Coronary artery (tissue), 2 donors: ENCODE results near the gene METAP1.

Experiments used
- DNase-seq: peaks from one replicate; pipeline ENCODE4 v3.0.0-alpha.2; 2017; ENCODE audit warnings: low spot score
- H3K27ac ChIP-seq, 2 donors: fragments of 200-600 bp; sonication (generic); one replicate each; pipeline ENCODE4 v1.5.1; 2016 to 2019
- H3K4me3 ChIP-seq: fragments of 200-600 bp; sonication (generic); 2 replicates; pipeline ENCODE4 v1.5.1; 2016; ENCODE audit warnings: mild to moderate bottlenecking, moderate library complexity
- TF ChIP-seq, protein P1 (sequence below): fragments of 200-600 bp; sonication (generic); IDR thresholded peaks from one replicate; pipeline ENCODE4 v1.5.1; 2019; ENCODE audit warnings: antibody characterized with exemption

METAP1 gene

GRCh38 chr4:99029018-99029735 is 33.7 kb downstream of the METAP1 start:
- no peak for DNase-seq
- no peak overlapping the region for H3K27ac ChIP-seq
- no peak overlapping the region for H3K4me3 ChIP-seq
- TF ChIP-seq, protein P1, sequence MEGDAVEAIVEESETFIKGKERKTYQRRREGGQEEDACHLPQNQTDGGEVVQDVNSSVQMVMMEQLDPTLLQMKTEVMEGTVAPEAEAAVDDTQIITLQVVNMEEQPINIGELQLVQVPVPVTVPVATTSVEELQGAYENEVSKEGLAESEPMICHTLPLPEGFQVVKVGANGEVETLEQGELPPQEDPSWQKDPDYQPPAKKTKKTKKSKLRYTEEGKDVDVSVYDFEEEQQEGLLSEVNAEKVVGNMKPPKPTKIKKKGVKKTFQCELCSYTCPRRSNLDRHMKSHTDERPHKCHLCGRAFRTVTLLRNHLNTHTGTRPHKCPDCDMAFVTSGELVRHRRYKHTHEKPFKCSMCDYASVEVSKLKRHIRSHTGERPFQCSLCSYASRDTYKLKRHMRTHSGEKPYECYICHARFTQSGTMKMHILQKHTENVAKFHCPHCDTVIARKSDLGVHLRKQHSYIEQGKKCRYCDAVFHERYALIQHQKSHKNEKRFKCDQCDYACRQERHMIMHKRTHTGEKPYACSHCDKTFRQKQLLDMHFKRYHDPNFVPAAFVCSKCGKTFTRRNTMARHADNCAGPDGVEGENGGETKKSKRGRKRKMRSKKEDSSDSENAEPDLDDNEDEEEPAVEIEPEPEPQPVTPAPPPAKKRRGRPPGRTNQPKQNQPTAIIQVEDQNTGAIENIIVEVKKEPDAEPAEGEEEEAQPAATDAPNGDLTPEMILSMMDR = no peak

GRCh38 chr4:99029852-99030251 is 34.3 kb downstream of the METAP1 start:
- DNase-seq = no peak
- Histone ChIP-seq H3K27ac (no peak overlapping the region), H3K4me3 (no peak overlapping the region)
- TF ChIP-seq, protein P1 = no peak

DNA sequence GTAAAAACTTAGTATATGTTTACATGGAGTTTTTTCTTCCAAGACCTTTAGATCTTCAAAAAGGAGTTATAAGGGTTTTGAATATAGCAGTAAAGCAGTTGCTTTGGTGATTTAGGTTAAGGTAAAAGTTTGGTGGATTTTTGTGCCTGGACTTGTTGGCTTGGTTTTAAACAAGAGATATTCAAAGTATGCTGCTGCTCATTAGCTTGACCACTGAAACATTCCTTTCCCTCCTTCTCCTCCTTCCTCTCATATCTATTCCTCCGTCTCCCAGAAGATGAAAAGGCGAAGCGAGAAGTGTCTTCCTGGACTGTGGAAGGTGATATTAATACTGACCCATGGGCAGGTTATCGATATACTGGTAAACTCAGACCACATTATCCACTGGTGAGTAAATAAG is 38.4 kb downstream of the METAP1 start:
- Histone ChIP-seq H3K4me3 (no peak overlapping the region), H3K27ac (no peak overlapping the region)
- TF ChIP-seq, protein P1 = no peak
- no peak for DNase-seq

- DNase-seq = no peak
- no peak overlapping the region for H3K27ac ChIP-seq
- TF ChIP-seq, protein P1 = no peak
- H3K4me3 ChIP-seq = no peak overlapping the region
Measured at GRCh38 chr4:99038213-99038612, 42.7 kb downstream of the METAP1 start.

DNA sequence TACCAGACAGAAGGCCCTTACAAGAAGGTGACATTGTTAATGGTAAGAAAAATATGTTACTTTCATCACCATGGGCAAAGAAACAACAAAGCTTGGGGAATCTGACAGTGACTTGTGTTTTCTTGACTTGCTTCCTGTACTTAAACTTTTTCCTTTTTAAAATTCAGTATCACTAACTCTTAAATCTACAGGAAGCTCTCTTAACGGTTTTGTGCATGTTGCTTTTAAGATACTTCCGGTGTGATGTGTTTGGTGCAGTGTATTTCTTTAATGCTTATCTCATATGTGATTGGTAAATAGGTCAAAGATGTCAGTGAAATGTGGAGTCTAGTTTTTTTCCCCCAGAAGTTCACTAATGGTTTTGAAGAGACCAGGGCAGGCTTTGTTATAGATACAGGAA is 47.8 kb downstream of the METAP1 start:
- H3K27ac ChIP-seq = no peak overlapping the region
- no peak for DNase-seq

DNA sequence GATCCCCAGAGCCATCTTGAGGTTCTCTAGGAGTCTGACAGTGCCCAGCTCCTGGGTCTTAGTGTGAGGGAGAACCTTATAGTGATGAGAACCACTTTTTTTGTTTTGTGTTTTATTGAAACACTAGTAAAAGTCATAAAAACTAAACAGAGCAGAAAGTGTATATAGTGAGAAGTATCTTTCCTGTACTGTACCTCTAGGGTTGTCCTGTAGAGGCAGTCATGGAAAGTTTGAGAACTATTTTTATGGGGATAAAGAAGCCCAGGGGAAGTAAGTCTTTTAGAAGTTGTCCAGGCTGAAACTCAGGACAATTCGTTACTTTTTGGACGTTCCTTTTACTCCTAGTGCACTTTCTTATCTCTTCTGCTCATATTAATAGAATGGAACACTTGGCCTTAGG is 52.2 kb downstream of the METAP1 start:
- TF ChIP-seq, protein P1 = no peak
- DNase-seq = no peak
- Histone ChIP-seq H3K4me3 (no peak overlapping the region), H3K27ac (no peak overlapping the region)

More for the DNA sequence above, 47.8 kb downstream of the METAP1 start:
- H3K4me3 ChIP-seq = no peak overlapping the region
- TF ChIP-seq, protein P1 = no peak

DNA sequence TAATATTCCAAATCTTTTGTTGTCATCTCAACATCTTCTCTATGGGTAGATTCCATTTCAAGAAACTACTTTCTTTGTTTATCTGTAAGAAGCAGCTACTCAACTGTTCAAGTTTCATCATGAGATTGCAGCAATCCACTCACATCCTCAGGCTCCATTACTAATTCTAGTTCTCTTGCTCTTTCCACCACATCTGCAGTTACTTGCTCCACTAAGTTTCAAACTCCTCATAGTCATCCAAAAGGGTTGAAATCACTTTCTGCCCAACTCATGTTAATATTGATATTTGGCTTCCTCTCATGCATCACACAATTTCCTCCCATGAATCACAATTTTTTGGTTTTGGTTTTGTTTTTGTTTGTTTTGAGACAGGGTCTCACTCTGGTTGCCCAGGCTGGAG is 57.4 kb downstream of the METAP1 start:
- H3K27ac ChIP-seq = no peak overlapping the region
- TF ChIP-seq, protein P1 = no peak
- no peak overlapping the region for H3K4me3 ChIP-seq
- no peak for DNase-seq
